Prostate gland (tissue), 2 donors: Measurements from ENCODE around the gene CHST13.

ENCODE experiments used
- POLR2A ChIP-seq: fragments of 450-650 bp; IDR thresholded peaks from one replicate; pipeline ENCODE4 v1.6.1; 2016; ENCODE audit warnings: antibody characterized with exemption, mild to moderate bottlenecking
- TF ChIP-seq, protein P1 (sequence below), 4 experiments: fragments of 200-600 bp in 2 of 4; fragments of 450-650 bp in 2 of 4; sonication (generic) in 2 of 4; IDR thresholded peaks; 1 replicate in 3 of 4; 2 replicates in 1 of 4; pipeline ENCODE4 v1.5.1; 2016 to 2019; ENCODE audit warnings: antibody characterized with exemption in 4 of 4, mild to moderate bottlenecking in 2 of 4, moderate library complexity in 2 of 4

DNA sequence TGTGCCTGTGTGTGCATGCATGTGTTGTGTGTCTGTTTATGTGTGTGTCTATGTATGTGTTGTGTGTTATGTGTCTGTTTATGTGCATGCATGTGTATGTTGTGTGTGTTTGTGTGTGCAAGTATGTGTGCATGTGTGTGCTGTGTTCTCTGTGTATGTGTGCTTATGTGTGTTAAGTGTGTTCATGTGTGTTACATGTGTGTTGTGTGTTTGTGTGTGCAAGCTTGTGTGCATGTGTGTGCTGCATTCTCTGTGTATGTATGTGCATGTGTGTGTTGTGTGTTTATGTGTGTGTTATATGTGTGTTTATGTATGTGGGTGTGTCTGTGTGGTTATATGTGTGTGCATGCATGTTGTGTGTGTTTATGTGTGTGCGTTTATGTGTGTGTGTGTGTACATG, 21.3 kb upstream of the CHST13 start:
- TF ChIP-seq POLR2A = no peak
- TF ChIP-seq, protein P1, sequence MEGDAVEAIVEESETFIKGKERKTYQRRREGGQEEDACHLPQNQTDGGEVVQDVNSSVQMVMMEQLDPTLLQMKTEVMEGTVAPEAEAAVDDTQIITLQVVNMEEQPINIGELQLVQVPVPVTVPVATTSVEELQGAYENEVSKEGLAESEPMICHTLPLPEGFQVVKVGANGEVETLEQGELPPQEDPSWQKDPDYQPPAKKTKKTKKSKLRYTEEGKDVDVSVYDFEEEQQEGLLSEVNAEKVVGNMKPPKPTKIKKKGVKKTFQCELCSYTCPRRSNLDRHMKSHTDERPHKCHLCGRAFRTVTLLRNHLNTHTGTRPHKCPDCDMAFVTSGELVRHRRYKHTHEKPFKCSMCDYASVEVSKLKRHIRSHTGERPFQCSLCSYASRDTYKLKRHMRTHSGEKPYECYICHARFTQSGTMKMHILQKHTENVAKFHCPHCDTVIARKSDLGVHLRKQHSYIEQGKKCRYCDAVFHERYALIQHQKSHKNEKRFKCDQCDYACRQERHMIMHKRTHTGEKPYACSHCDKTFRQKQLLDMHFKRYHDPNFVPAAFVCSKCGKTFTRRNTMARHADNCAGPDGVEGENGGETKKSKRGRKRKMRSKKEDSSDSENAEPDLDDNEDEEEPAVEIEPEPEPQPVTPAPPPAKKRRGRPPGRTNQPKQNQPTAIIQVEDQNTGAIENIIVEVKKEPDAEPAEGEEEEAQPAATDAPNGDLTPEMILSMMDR (IDR thresholded peaks at IDR 0.05) = no peak
